GM13976 (cell line): ENCODE results near the gene ATG16L2.
"Not testable (repeated sequence)": the region's sequence is repeated elsewhere in the genome, so short reads cannot be mapped to it uniquely, and the experiment has no call there.

Source experiments
- DNase-seq: peaks from one replicate; pipeline ENCODE4 v3.0.0; 2012; ENCODE audit warnings: low spot score
- in situ Hi-C: fragments of 300-500 bp; cut with MboI; formaldehyde crosslinking; loops from one replicate; pipeline ENCODE4 v1.12.0; 2022; ENCODE audit warnings: low sequenced_read_pairs, mixed read lengths, inconsistent platforms; ENCODE audit not compliant: unreplicated experiment
- TF ChIP-seq, protein P1 (sequence below): IDR thresholded peaks from 2 replicates; pipeline ENCODE4 v1.5.1; 2012; ENCODE audit warnings: borderline replicate concordance, mild to moderate bottlenecking; ENCODE audit not compliant: insufficient read depth; ENCODE audit errors: extremely low read depth, missing control alignments, control extremely low read depth

ATG16L2 gene

DNA sequence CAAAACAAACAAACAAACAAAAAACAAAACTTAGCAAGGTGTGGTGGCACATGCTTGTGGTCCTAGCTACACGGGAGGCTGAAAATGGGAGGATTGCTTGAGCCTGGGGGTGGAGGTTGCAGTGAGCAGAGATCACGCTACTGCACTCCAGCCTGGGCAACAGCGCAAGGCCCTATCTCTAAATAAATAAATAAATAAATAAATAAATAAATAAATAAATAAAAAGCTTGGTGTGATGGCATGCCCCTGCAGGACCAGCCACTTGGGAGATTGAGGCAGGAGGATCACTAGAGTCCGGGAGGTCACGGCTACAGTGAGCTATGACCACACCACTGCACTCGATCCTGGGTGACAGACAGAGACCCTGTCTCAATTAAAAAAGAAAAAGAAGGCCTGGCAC is 11.4 kb upstream of the ATG16L2 start:
- DNase-seq, result no peak
- in situ Hi-C loops, result no loop called here

DNA sequence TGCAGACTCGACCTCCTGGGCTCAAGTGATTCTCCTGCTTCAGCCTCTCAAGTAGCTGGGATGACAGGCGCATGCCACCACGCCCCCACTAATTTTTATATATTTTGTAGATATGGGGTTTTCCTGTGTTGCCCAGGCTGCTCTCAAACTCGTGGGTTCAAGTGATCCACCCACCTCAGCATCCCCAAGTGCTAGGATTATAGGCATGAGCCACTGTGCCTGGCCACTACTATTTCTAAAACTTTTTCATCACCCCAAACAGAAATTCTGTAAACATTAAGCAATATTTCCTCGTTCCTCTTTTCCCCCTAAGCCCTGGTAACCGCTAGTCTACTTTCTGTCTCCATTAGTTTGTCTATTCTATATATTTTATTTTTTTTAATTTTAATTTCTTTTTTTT is 9.0 kb upstream of the ATG16L2 start:
- TF ChIP-seq, protein P1, sequence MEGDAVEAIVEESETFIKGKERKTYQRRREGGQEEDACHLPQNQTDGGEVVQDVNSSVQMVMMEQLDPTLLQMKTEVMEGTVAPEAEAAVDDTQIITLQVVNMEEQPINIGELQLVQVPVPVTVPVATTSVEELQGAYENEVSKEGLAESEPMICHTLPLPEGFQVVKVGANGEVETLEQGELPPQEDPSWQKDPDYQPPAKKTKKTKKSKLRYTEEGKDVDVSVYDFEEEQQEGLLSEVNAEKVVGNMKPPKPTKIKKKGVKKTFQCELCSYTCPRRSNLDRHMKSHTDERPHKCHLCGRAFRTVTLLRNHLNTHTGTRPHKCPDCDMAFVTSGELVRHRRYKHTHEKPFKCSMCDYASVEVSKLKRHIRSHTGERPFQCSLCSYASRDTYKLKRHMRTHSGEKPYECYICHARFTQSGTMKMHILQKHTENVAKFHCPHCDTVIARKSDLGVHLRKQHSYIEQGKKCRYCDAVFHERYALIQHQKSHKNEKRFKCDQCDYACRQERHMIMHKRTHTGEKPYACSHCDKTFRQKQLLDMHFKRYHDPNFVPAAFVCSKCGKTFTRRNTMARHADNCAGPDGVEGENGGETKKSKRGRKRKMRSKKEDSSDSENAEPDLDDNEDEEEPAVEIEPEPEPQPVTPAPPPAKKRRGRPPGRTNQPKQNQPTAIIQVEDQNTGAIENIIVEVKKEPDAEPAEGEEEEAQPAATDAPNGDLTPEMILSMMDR, result no peak
- DNase-seq, result no peak
- in situ Hi-C loops, result no loop called here

More for the DNA sequence above, 11.4 kb upstream of the ATG16L2 start:
- TF ChIP-seq, protein P1, result no peak

DNA sequence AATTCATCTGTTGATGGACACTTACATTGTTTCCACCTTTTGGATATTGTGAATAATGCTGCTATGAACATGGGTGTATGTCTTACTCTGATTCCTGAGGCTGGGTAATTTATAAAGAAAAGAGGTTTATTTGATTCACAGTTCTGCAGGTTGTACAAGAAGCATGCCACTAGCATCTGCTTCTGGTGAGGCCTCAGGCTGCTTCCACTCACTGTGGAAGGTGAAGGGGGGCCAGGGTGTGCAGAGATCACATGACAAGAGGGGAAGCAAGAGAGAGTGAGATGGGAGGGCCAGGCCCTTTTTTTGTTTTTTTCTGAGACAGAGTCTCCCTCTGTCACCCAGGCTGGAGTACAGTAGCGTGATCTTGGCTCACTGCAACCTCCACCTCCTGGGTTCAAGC is 7.8 kb upstream of the ATG16L2 start:
- DNase-seq, in situ Hi-C loops: not testable (repeated sequence)

DNA sequence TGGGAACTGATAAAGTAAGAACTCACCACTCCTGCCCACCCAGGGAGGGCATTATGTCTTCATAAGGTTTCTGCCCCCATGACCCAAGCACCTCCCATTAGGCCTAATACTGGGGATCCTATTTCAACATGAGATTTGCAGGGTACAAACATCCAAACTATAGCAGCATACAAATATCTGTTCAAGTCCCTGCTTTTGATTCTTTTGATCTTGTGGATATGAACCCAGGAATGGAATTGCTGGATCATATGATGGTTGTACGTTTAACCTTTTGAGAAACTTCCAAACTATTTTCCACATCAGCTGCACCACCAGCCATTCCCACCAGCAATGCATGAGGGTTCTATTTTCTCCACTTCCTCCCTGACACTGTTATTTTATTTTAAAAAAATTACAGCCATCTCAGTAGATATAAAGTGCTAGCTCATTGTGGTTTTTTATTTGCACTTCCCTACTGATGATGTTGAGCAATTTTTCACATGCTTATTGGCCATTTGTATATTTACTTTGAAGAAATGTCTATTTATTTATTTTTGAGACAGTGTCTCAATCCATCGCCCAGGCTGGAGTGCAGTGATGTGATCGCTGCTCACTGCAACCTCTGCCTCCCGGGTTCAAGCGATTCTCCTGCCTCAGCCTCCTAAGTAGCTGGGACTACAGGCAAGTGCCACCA is 7.1 kb upstream of the ATG16L2 start:
- DNase-seq, result no peak
- in situ Hi-C loops, result no loop called here
- TF ChIP-seq, protein P1, result no peak

DNA sequence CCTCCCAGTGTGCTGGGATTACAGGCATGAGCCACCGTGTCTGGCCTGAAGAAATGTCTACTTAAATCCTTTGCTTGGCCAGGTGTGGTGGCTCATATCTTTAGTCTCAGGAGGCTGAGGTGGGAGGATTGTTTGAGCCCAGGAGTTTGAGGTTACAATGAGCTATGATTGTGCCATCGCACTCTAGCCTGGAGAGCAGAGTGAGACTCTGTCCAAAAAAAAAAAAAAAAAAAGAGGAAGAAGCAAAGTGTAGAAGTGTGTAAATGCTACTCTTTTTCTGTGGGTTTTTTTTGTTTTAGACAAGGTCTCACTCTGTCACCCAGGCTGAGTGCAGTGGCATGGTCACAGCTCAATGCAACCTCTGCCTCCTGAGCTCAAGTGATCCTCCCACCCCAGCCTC is 6.4 kb upstream of the ATG16L2 start:
- TF ChIP-seq, protein P1, result no peak
- in situ Hi-C loops, result no loop called here
- no peak for DNase-seq

DNA sequence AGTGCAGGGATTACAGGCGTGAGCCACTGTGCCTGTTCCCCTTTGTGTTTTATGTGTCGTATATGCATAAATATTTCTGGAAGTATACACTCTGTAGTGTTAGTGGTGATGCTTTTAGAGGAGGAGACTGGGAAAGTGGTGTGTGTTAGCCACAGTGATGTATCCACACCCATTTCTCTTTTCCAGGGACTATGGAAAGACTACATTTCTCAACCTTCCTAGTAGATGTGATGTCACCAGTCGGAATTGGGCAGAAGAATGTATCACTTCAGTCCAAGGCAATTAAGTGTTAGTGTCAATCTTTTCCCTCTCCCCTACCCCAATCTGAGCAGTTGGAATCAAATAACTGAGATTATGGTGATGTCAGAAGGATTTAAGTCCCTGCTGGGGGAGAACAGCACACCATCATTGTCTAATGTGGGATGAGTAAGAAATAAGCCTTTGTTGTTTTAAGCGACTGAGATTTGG is 5.8 kb upstream of the ATG16L2 start:
- TF ChIP-seq, protein P1, result no peak

DNA sequence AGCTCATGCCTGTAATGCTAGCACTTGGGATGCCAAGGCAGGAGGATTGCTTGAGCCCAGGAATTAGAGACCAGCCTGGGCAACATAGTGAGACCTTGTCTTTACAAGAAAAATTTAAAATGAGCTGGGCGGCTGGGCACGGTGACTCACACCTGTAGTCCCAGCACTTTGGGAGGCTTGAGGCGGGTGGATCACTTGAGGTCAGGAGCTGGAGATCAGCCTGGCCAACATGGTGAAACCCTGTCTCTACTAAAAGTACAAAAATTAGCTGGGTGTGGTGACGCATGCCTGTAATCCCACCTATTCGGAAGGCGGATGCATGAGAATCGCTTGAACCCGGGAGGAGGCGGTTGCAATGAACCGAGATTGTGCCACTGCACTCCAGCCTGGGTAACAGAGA is 2.5 kb upstream of the ATG16L2 start:
- in situ Hi-C loops, DNase-seq: not testable (repeated sequence)

More for the DNA sequence above, 5.8 kb upstream of the ATG16L2 start:
- in situ Hi-C loops, result no loop called here
- no peak for DNase-seq

DNA sequence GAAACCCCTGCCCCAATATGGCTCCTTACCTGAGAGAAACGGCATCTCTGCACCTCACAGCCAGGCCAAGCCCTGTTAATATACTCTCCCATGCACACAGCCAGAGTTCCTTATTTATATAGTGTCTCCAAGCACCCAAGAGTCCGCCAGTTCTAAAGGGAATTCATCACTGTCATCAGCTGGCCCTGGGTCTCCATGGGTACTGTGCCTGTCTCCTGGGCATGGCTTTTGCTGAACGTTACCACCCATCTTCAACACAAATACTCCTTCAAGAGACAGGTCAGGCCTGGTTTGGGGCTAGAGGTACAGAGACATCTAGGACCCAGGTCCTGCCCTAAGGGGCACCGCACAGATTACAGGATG is 1.6 kb upstream of the ATG16L2 start:
- no peak for DNase-seq
- in situ Hi-C loops, result no loop called here
- TF ChIP-seq, protein P1, result no peak
